Liver (tissue), 9 donors: Measurements from ENCODE around the gene HACD2. TPM values are rescaled to one million over a fixed set of nuclear protein-coding genes. Genes with fewer than 3 reads are reported as not detected.
A peak's percentile ranks its signal among the peaks of the same experiment; 100 is the strongest.

Experiments used
- DNase-seq: peaks from one replicate; pipeline ENCODE4 v3.0.0-alpha.2; 2017; ENCODE audit warnings: low spot score
- H3K27ac ChIP-seq, 2 donors: one replicate each; pipeline ENCODE4 v1.7.0; 2013; ENCODE audit warnings: inconsistent platforms in 2 of 2, low read length in 2 of 2, control low read depth in 1 of 2, low read depth in 1 of 2, mild to moderate bottlenecking in 1 of 2
- H3K27me3 ChIP-seq, 4 donors: one replicate each; pipeline versions ENCODE4 v1.6.1 to v1.7.0; 2013; ENCODE audit warnings: low read length in 3 of 4, inconsistent platforms in 1 of 4, mild to moderate bottlenecking in 1 of 4, moderate library complexity in 1 of 4; ENCODE audit not compliant: control insufficient read depth in 4 of 4, insufficient read depth in 4 of 4
- H3K36me3 ChIP-seq, 4 donors: one replicate each; pipeline versions ENCODE4 v1.6.1 to v1.7.0; 2013; ENCODE audit warnings: low read length in 3 of 4, mild to moderate bottlenecking in 3 of 4, low read depth in 1 of 4, moderate library complexity in 1 of 4; ENCODE audit not compliant: control insufficient read depth in 4 of 4, insufficient read depth in 3 of 4
- H3K4me1 ChIP-seq, 4 donors: one replicate each; pipeline versions ENCODE4 v1.6.1 to v1.7.0; 2013; ENCODE audit warnings: low read length in 3 of 4, mild to moderate bottlenecking in 3 of 4, moderate library complexity in 1 of 4; ENCODE audit not compliant: control insufficient read depth in 4 of 4, insufficient read depth in 4 of 4
- H3K4me3 ChIP-seq, 3 donors: one replicate each; pipeline versions ENCODE4 v1.6.1 to v1.7.0; 2013; ENCODE audit warnings: low read length in 3 of 3, control low read depth in 1 of 3, low read depth in 1 of 3, mild to moderate bottlenecking in 1 of 3
- H3K9ac ChIP-seq, 2 donors: one replicate each; pipeline ENCODE4 v1.7.0; 2013; ENCODE audit warnings: low read length in 2 of 2, mild to moderate bottlenecking in 2 of 2, moderate library complexity in 2 of 2, control low read depth in 1 of 2, low read depth in 1 of 2
- H3K9me3 ChIP-seq, 4 donors: one replicate each; pipeline versions ENCODE4 v1.6.1 to v1.7.0; 2013; ENCODE audit warnings: low read length in 3 of 4; ENCODE audit not compliant: control insufficient read depth in 4 of 4
- EGR1 ChIP-seq, 2 donors: IDR thresholded peaks; 2 replicates each; pipeline ENCODE4 v1.6.1; 2016 to 2018; ENCODE audit warnings: antibody characterized with exemption in 2 of 2, low read depth in 2 of 2
- FOXA1 ChIP-seq: IDR thresholded peaks from 2 replicates; pipeline ENCODE4 v1.6.1; 2016; ENCODE audit warnings: antibody characterized with exemption
- FOXA2 ChIP-seq: IDR thresholded peaks from 2 replicates; pipeline ENCODE4 v1.6.1; 2016; ENCODE audit warnings: antibody characterized with exemption
- GABPA ChIP-seq, 2 donors: IDR thresholded peaks in 1 of 2; conservative IDR thresholded peaks in 1 of 2; 2 replicates each; pipeline ENCODE4 v1.6.1; 2016; ENCODE audit warnings: antibody characterized with exemption in 2 of 2, mild to moderate bottlenecking in 1 of 2, moderate library complexity in 1 of 2
- HNF4A ChIP-seq, 2 donors: conservative IDR thresholded peaks; 2 replicates each; pipeline ENCODE4 v1.6.1; 2016; ENCODE audit warnings: antibody characterized with exemption in 2 of 2, mild to moderate bottlenecking in 2 of 2
- HNF4G ChIP-seq: IDR thresholded peaks from 2 replicates; pipeline ENCODE4 v1.6.1; 2016; ENCODE audit warnings: antibody characterized with exemption
- JUND ChIP-seq, 2 donors: IDR thresholded peaks; 2 replicates each; pipeline ENCODE4 v1.6.1; 2016; ENCODE audit warnings: antibody characterized with exemption in 2 of 2
- NR2F2 ChIP-seq: IDR thresholded peaks from 2 replicates; pipeline ENCODE4 v1.6.1; 2016; ENCODE audit warnings: antibody characterized with exemption
- RAD21 ChIP-seq, 2 donors: IDR thresholded peaks; 2 replicates each; pipeline ENCODE4 v1.6.1; 2016; ENCODE audit warnings: antibody characterized with exemption in 2 of 2, mild to moderate bottlenecking in 2 of 2
- RXRA ChIP-seq, 2 donors: IDR thresholded peaks; 2 replicates each; pipeline ENCODE4 v1.6.1; 2017 to 2018; ENCODE audit warnings: antibody characterized with exemption in 2 of 2, mild to moderate bottlenecking in 1 of 2
- SP1 ChIP-seq: IDR thresholded peaks from 2 replicates; pipeline ENCODE4 v1.6.1; 2018; ENCODE audit warnings: antibody characterized with exemption, mild to moderate bottlenecking
- TAF1 ChIP-seq: conservative IDR thresholded peaks from 2 replicates; pipeline ENCODE4 v1.6.1; 2016; ENCODE audit warnings: antibody characterized with exemption, mild to moderate bottlenecking
- YY1 ChIP-seq: IDR thresholded peaks from 2 replicates; pipeline ENCODE4 v1.6.1; 2016; ENCODE audit warnings: antibody characterized with exemption, mild to moderate bottlenecking
- WGBS: extraction: QIAGEN DNeasy Blood & Tissue Kit; methylation state at CpG from one replicate; pipeline ENCODE4 v1.1.7; 2013; 5-methylcytosine and 5-hydroxymethylcytosine counted together
- polyA plus RNA-seq, 2 donors: library from polyadenylated mRNA; stranded (reverse) in 1 of 2; unstranded in 1 of 2; fragments of 200-250 nt in 1 of 2; fragments of >200 nt in 1 of 2; fragmentation: Nextera tagmentation in 1 of 2; extraction: Ambion mirVana in 1 of 2; gene quantifications; one replicate each; pipeline versions ENCODE4 v1.2.1 to v1.2.3, GENCODE V29; 2013 to 2015
- total RNA-seq, 2 donors: library from RNA; depleted of rRNA; stranded (reverse); fragments of >200 nt; gene quantifications; one replicate each; pipeline ENCODE4 v1.2.3, GENCODE V29; 2014
- TF ChIP-seq, protein P1 (sequence below): fragments of 150-350 bp; IDR thresholded peaks from 2 replicates; pipeline ENCODE4 v1.5.1; 2017; ENCODE audit warnings: improper control_type of control experiment, low read depth, low read length; ENCODE audit not compliant: missing input control
- TF ChIP-seq, protein P2 (sequence below): IDR thresholded peaks from 2 replicates; pipeline ENCODE4 v1.6.1; 2016; ENCODE audit warnings: antibody characterized with exemption
- TF ChIP-seq, protein P3 (sequence below): IDR thresholded peaks from 2 replicates; pipeline ENCODE4 v1.6.1; 2016; ENCODE audit warnings: antibody characterized with exemption
- TF ChIP-seq, protein P4 (sequence below): IDR thresholded peaks from 2 replicates; pipeline ENCODE4 v1.6.1; 2016; ENCODE audit warnings: antibody characterized with exemption
- TF ChIP-seq, protein P5 (sequence below): IDR thresholded peaks from 2 replicates; pipeline ENCODE4 v1.6.1; 2016; ENCODE audit warnings: antibody characterized with exemption, mild to moderate bottlenecking
- donor health status: healthy.
- donor health status: healthy.
- donor health status: healthy.
- donor health status: healthy.
- donor health status: healthy.

Gene HACD2
- total and polyA plus RNA-seq, 4 donors: 14.8 to 45.2 (median 25.2) TPM

DNA sequence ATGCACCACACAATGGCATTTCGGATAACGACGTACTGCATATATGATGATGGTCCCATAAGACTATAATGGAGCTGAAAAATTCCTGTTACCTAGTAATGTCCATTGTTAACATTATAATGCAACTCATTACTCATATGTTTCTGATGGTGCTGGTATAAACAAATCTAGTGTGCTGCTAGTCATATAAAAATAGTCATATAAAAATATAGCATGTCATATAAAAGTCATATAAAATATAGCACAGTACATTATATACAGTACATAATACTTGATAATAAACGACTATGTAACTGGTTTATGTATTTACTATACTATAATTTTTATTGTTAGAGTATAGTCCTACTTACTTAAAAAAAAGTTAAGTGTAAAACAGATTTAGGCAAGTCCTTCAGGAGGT, 50.6 kb downstream of the HACD2 start:
- no peaks in the 10 kb centered on the region for H3K27me3 ChIP-seq
- TF ChIP-seq GABPA (IDR thresholded peaks at IDR 0.05 in 1 of 2, conservative IDR thresholded peaks at IDR 0.05 in 1 of 2): no peak
- no peak for TF ChIP-seq SP1
- TF ChIP-seq RXRA (IDR thresholded peaks at IDR 0.05): no peak
- TF ChIP-seq, protein P1, sequence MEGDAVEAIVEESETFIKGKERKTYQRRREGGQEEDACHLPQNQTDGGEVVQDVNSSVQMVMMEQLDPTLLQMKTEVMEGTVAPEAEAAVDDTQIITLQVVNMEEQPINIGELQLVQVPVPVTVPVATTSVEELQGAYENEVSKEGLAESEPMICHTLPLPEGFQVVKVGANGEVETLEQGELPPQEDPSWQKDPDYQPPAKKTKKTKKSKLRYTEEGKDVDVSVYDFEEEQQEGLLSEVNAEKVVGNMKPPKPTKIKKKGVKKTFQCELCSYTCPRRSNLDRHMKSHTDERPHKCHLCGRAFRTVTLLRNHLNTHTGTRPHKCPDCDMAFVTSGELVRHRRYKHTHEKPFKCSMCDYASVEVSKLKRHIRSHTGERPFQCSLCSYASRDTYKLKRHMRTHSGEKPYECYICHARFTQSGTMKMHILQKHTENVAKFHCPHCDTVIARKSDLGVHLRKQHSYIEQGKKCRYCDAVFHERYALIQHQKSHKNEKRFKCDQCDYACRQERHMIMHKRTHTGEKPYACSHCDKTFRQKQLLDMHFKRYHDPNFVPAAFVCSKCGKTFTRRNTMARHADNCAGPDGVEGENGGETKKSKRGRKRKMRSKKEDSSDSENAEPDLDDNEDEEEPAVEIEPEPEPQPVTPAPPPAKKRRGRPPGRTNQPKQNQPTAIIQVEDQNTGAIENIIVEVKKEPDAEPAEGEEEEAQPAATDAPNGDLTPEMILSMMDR: no peak
- TF ChIP-seq, protein P2, sequence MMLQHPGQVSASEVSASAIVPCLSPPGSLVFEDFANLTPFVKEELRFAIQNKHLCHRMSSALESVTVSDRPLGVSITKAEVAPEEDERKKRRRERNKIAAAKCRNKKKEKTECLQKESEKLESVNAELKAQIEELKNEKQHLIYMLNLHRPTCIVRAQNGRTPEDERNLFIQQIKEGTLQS: no peak
- TF ChIP-seq HNF4G: no peak
- TF ChIP-seq TAF1: no peak
- no peak for TF ChIP-seq YY1
- TF ChIP-seq, protein P3, sequence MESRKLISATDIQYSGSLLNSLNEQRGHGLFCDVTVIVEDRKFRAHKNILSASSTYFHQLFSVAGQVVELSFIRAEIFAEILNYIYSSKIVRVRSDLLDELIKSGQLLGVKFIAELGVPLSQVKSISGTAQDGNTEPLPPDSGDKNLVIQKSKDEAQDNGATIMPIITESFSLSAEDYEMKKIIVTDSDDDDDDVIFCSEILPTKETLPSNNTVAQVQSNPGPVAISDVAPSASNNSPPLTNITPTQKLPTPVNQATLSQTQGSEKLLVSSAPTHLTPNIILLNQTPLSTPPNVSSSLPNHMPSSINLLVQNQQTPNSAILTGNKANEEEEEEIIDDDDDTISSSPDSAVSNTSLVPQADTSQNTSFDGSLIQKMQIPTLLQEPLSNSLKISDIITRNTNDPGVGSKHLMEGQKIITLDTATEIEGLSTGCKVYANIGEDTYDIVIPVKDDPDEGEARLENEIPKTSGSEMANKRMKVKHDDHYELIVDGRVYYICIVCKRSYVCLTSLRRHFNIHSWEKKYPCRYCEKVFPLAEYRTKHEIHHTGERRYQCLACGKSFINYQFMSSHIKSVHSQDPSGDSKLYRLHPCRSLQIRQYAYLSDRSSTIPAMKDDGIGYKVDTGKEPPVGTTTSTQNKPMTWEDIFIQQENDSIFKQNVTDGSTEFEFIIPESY: no peak
- no peak for TF ChIP-seq RAD21 (IDR thresholded peaks at IDR 0.05)
- H3K4me3 ChIP-seq: no peak overlapping the region
- peak overlapping the region; percentile 35 to 64 for H3K27ac ChIP-seq
- no peak for DNase-seq
- H3K36me3 ChIP-seq: no peaks in the 10 kb centered on the region
- no peak overlapping the region for H3K9ac ChIP-seq
- 86% methylated on average over 4 of the region's 4 CpGs for WGBS
- H3K9me3 ChIP-seq: no peaks in the 10 kb centered on the region
- H3K4me1 ChIP-seq: peaks cover 3 to 6% (median 3%) of the 10 kb centered on the region in 4 donors

DNA sequence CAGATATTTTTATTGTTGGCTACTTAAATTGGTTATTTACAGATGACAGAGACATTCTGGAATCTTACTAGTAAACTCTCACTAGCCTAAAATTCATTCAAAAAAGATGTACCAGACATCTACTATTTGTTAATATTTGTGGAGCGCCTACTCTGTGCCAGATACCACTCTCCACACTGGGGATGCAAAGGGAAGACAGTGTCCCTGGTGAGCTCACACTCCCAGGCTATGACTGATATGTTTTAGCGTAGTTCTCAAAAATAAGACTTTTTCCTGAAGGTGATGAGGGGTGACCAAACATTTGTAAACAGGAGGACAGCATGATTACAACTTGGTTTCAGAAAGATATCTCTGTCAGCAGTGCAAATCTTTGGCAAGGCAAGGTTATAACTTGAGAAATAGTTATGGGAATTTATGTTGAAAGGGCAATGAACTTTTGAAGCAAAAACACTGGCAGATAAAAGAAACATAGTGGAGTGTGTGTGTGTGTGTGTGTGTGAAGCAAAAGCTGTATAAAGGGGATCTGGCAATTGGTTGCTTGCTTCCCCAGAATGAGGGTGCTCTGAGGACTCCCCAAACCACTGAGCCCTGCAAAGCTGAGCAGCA, 51.2 kb downstream of the HACD2 start:
- no peak for DNase-seq
- no peak overlapping the region for H3K4me3 ChIP-seq
- no peaks in the 10 kb centered on the region for H3K9me3 ChIP-seq
- TF ChIP-seq RXRA (IDR thresholded peaks at IDR 0.05) (peak; percentile 91 to 94), FOXA1 (no peak), SP1 (peak; percentile 58), JUND (IDR thresholded peaks at IDR 0.05) (peak in 1 of 2 donors; percentile 56), RAD21 (IDR thresholded peaks at IDR 0.05) (no peak), NR2F2 (peak; percentile 71), HNF4G (no peak), HNF4A (conservative IDR thresholded peaks at IDR 0.05) (peak; percentile 46 to 60), TAF1 (no peak), EGR1 (IDR thresholded peaks at IDR 0.05; ENCODE audit: low read depth in 2 of 2) (no peak), YY1 (no peak), FOXA2 (peak; percentile 40), GABPA (IDR thresholded peaks at IDR 0.05 in 1 of 2, conservative IDR thresholded peaks at IDR 0.05 in 1 of 2) (no peak)
- TF ChIP-seq, protein P3: peak; percentile 18
- TF ChIP-seq, protein P1: no peak
- TF ChIP-seq, protein P4, sequence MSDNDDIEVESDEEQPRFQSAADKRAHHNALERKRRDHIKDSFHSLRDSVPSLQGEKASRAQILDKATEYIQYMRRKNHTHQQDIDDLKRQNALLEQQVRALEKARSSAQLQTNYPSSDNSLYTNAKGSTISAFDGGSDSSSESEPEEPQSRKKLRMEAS: no peak
- TF ChIP-seq, protein P2: peak; percentile 46
- TF ChIP-seq, protein P5, sequence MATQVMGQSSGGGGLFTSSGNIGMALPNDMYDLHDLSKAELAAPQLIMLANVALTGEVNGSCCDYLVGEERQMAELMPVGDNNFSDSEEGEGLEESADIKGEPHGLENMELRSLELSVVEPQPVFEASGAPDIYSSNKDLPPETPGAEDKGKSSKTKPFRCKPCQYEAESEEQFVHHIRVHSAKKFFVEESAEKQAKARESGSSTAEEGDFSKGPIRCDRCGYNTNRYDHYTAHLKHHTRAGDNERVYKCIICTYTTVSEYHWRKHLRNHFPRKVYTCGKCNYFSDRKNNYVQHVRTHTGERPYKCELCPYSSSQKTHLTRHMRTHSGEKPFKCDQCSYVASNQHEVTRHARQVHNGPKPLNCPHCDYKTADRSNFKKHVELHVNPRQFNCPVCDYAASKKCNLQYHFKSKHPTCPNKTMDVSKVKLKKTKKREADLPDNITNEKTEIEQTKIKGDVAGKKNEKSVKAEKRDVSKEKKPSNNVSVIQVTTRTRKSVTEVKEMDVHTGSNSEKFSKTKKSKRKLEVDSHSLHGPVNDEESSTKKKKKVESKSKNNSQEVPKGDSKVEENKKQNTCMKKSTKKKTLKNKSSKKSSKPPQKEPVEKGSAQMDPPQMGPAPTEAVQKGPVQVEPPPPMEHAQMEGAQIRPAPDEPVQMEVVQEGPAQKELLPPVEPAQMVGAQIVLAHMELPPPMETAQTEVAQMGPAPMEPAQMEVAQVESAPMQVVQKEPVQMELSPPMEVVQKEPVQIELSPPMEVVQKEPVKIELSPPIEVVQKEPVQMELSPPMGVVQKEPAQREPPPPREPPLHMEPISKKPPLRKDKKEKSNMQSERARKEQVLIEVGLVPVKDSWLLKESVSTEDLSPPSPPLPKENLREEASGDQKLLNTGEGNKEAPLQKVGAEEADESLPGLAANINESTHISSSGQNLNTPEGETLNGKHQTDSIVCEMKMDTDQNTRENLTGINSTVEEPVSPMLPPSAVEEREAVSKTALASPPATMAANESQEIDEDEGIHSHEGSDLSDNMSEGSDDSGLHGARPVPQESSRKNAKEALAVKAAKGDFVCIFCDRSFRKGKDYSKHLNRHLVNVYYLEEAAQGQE: no peak
- WGBS: 73% methylated on average over 2 of the region's 2 CpGs
- no peak overlapping the region for H3K9ac ChIP-seq
- no peaks in the 10 kb centered on the region for H3K36me3 ChIP-seq
- peak overlapping the region; percentile 35 to 64 for H3K27ac ChIP-seq
- peaks cover 3 to 6% (median 4%) of the 10 kb centered on the region in 4 donors for H3K4me1 ChIP-seq
- H3K27me3 ChIP-seq: no peaks in the 10 kb centered on the region
